ENCODE results near the gene XRN1. TPM values are rescaled to one million over a fixed set of nuclear protein-coding genes. Genes with fewer than 3 reads are reported as not detected.
"Not testable (repeated sequence)": the region's sequence is repeated elsewhere in the genome, so short reads cannot be mapped to it uniquely, and the experiment has no call there.

The XRN1 gene
- total RNA-seq, 1 donor from 2014 or later = 36.7 TPM

- no peaks in the 10 kb centered on the region for H3K27me3 ChIP-seq (ENCODE audit: insufficient read depth, low read length)
- H3K9me3 ChIP-seq (ENCODE audit: insufficient read depth, low read depth, low read length) = no peaks in the 10 kb centered on the region
- Mint-ChIP-seq H3K9me3 (ENCODE audit: unreplicated experiment) (no peaks in the 10 kb centered on the region), H3K36me3 (ENCODE audit: low read depth, unreplicated experiment) (peaks cover 10% of the 10 kb centered on the region), H3K27me3 (ENCODE audit: low read depth, unreplicated experiment) (no peaks in the 10 kb centered on the region), H3K4me3 (ENCODE audit: unreplicated experiment) (no peak overlapping the region), H3K27ac (ENCODE audit: unreplicated experiment) (no peak overlapping the region), H3K4me1 (ENCODE audit: low read depth, unreplicated experiment) (no peaks in the 10 kb centered on the region)
- no peaks in the 10 kb centered on the region for H4K20me1 ChIP-seq (ENCODE audit: insufficient read depth, low read length)
- H3K9ac ChIP-seq (ENCODE audit: low read length) = no peak overlapping the region
- no peak overlapping the region for H3K4me2 ChIP-seq (ENCODE audit: low read length)
- no peak overlapping the region for H3K27ac ChIP-seq (ENCODE audit: low read depth, low read length)
- H2AFZ ChIP-seq (ENCODE audit: low read depth, low read length) = no peak overlapping the region
- TF ChIP-seq, protein P1, sequence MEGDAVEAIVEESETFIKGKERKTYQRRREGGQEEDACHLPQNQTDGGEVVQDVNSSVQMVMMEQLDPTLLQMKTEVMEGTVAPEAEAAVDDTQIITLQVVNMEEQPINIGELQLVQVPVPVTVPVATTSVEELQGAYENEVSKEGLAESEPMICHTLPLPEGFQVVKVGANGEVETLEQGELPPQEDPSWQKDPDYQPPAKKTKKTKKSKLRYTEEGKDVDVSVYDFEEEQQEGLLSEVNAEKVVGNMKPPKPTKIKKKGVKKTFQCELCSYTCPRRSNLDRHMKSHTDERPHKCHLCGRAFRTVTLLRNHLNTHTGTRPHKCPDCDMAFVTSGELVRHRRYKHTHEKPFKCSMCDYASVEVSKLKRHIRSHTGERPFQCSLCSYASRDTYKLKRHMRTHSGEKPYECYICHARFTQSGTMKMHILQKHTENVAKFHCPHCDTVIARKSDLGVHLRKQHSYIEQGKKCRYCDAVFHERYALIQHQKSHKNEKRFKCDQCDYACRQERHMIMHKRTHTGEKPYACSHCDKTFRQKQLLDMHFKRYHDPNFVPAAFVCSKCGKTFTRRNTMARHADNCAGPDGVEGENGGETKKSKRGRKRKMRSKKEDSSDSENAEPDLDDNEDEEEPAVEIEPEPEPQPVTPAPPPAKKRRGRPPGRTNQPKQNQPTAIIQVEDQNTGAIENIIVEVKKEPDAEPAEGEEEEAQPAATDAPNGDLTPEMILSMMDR (IDR thresholded peaks at IDR 0.05; ENCODE audit: insufficient read depth, low read depth, low read length) = no peak
- no peak for TF ChIP-seq EZH2 (IDR thresholded peaks at IDR 0.05; ENCODE audit: insufficient read depth, low read length)
- no peak for FAIRE-seq
- peaks cover 19% of the 10 kb centered on the region for H3K36me3 ChIP-seq (ENCODE audit: insufficient read depth, low read length)
- H3K4me3 ChIP-seq (ENCODE audit: insufficient read depth, low read depth, low read length) = no peak overlapping the region
- no peaks in the 10 kb centered on the region for H3K4me1 ChIP-seq (ENCODE audit: insufficient read depth, low read length)
- peak; percentile 26 for DNase-seq (ENCODE audit: low read depth)
- H3K79me2 ChIP-seq (ENCODE audit: insufficient read depth, low read length) = no peaks in the 10 kb centered on the region
Measured at GRCh38 chr3:142394921-142395622, 52.8 kb downstream of the XRN1 start.

- H3K36me3 Mint-ChIP-seq (ENCODE audit: low read depth, unreplicated experiment) = peaks cover 14% of the 10 kb centered on the region
- Histone ChIP-seq H3K36me3 (ENCODE audit: insufficient read depth, low read length) (peaks cover 6% of the 10 kb centered on the region), H3K9me3 (ENCODE audit: insufficient read depth, low read depth, low read length) (no peaks in the 10 kb centered on the region), H4K20me1 (ENCODE audit: insufficient read depth, low read length) (no peaks in the 10 kb centered on the region), H3K4me1 (ENCODE audit: insufficient read depth, low read length) (no peaks in the 10 kb centered on the region), H3K4me2 (ENCODE audit: low read length) (no peak overlapping the region), H3K27me3 (ENCODE audit: insufficient read depth, low read length) (no peaks in the 10 kb centered on the region), H3K27ac (ENCODE audit: low read depth, low read length) (no peak overlapping the region), H2AFZ (ENCODE audit: low read depth, low read length) (no peak overlapping the region), H3K79me2 (ENCODE audit: insufficient read depth, low read length) (no peaks in the 10 kb centered on the region), H3K4me3 (ENCODE audit: insufficient read depth, low read depth, low read length) (no peak overlapping the region), H3K9ac (ENCODE audit: low read length) (no peak overlapping the region)
- H3K4me1 Mint-ChIP-seq (ENCODE audit: low read depth, unreplicated experiment) = no peaks in the 10 kb centered on the region
- no peak for TF ChIP-seq EZH2 (IDR thresholded peaks at IDR 0.05; ENCODE audit: insufficient read depth, low read length)
- TF ChIP-seq, protein P1 (IDR thresholded peaks at IDR 0.05; ENCODE audit: insufficient read depth, low read depth, low read length) = no peak
- H3K4me3 Mint-ChIP-seq (ENCODE audit: unreplicated experiment) = no peak overlapping the region
- H3K27ac Mint-ChIP-seq (ENCODE audit: unreplicated experiment) = no peak overlapping the region
- DNase-seq (ENCODE audit: low read depth) (no peak), FAIRE-seq (no peak)
- no peaks in the 10 kb centered on the region for H3K27me3 Mint-ChIP-seq (ENCODE audit: low read depth, unreplicated experiment)
- H3K9me3 Mint-ChIP-seq (ENCODE audit: unreplicated experiment) = no peaks in the 10 kb centered on the region
Measured at GRCh38 chr3:142385078-142385477, 62.8 kb downstream of the XRN1 start.

- no peak overlapping the region for H3K4me3 ChIP-seq (ENCODE audit: insufficient read depth, low read depth, low read length)
- Mint-ChIP-seq H3K36me3 (ENCODE audit: low read depth, unreplicated experiment) (no peaks in the 10 kb centered on the region), H3K4me1 (ENCODE audit: low read depth, unreplicated experiment) (no peaks in the 10 kb centered on the region), H3K4me3 (ENCODE audit: unreplicated experiment) (no peak overlapping the region), H3K9me3 (ENCODE audit: unreplicated experiment) (no peaks in the 10 kb centered on the region), H3K27me3 (ENCODE audit: low read depth, unreplicated experiment) (no peaks in the 10 kb centered on the region), H3K27ac (ENCODE audit: unreplicated experiment) (no peak overlapping the region)
- no peak for FAIRE-seq
- no peaks in the 10 kb centered on the region for H3K27me3 ChIP-seq (ENCODE audit: insufficient read depth, low read length)
- no peak overlapping the region for H3K9ac ChIP-seq (ENCODE audit: low read length)
- no peaks in the 10 kb centered on the region for H4K20me1 ChIP-seq (ENCODE audit: insufficient read depth, low read length)
- H3K36me3 ChIP-seq (ENCODE audit: insufficient read depth, low read length) = peaks cover 6% of the 10 kb centered on the region
- no peak overlapping the region for H3K27ac ChIP-seq (ENCODE audit: low read depth, low read length)
- H3K9me3 ChIP-seq (ENCODE audit: insufficient read depth, low read depth, low read length) = no peaks in the 10 kb centered on the region
- no peaks in the 10 kb centered on the region for H3K4me1 ChIP-seq (ENCODE audit: insufficient read depth, low read length)
- no peaks in the 10 kb centered on the region for H3K79me2 ChIP-seq (ENCODE audit: insufficient read depth, low read length)
- TF ChIP-seq, protein P1 (IDR thresholded peaks at IDR 0.05; ENCODE audit: insufficient read depth, low read depth, low read length) = no peak
- H2AFZ ChIP-seq (ENCODE audit: low read depth, low read length) = no peak overlapping the region
- no peak for DNase-seq (ENCODE audit: low read depth)
- H3K4me2 ChIP-seq (ENCODE audit: low read length) = no peak overlapping the region
Measured at GRCh38 chr3:142374687-142375086, 73.2 kb downstream of the XRN1 start.

DNA sequence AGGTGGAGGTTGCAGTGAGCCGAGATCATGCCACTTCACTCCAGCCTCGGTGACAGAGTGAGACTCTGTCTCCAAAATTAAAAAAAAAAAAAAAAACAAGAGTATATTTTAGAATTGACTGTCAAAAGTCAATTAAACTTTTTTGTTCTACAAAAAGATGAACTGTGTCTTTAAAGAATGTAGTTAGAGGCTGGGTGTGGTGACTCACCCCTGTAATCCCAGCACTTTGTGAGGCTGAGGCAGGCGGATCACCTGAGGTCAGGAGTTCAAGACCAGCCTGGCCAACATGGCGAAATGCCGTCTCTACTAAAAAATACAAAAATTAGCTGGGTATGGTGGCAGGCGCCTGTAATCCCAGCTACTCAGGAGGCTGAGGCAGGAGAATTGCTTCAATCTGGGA lies 78.3 kb downstream of the XRN1 start:
- H3K27ac Mint-ChIP-seq (ENCODE audit: unreplicated experiment); H3K36me3 ChIP-seq (ENCODE audit: insufficient read depth, low read length); H3K27me3 Mint-ChIP-seq (ENCODE audit: low read depth, unreplicated experiment); H3K4me2 ChIP-seq (ENCODE audit: low read length); H3K4me3 ChIP-seq (ENCODE audit: insufficient read depth, low read depth, low read length); FAIRE-seq; H3K36me3 Mint-ChIP-seq (ENCODE audit: low read depth, unreplicated experiment); H3K4me3 Mint-ChIP-seq (ENCODE audit: unreplicated experiment); DNase-seq (ENCODE audit: low read depth); H3K9ac ChIP-seq (ENCODE audit: low read length); H4K20me1 ChIP-seq (ENCODE audit: insufficient read depth, low read length); H3K4me1 ChIP-seq (ENCODE audit: insufficient read depth, low read length); H2AFZ ChIP-seq (ENCODE audit: low read depth, low read length); H3K79me2 ChIP-seq (ENCODE audit: insufficient read depth, low read length); H3K9me3 ChIP-seq (ENCODE audit: insufficient read depth, low read depth, low read length); H3K27ac ChIP-seq (ENCODE audit: low read depth, low read length); H3K4me1 Mint-ChIP-seq (ENCODE audit: low read depth, unreplicated experiment); H3K27me3 ChIP-seq (ENCODE audit: insufficient read depth, low read length); H3K9me3 Mint-ChIP-seq (ENCODE audit: unreplicated experiment): not testable (repeated sequence)
